Lower leg skin (tissue), 3 donors: ENCODE data around the gene RCOR1.

Experiments used
- POLR2A ChIP-seq, 2 donors: fragments of 450-650 bp; IDR thresholded peaks; one replicate each; pipeline ENCODE4 v1.6.1; 2016 to 2017; ENCODE audit warnings: antibody characterized with exemption in 2 of 2, mild to moderate bottlenecking in 1 of 2, moderate library complexity in 1 of 2
- TF ChIP-seq, protein P1 (sequence below), 3 donors: fragments of 450-650 bp; IDR thresholded peaks; one replicate each; pipeline ENCODE4 v1.5.1; 2016; ENCODE audit warnings: antibody characterized with exemption in 3 of 3, mild to moderate bottlenecking in 3 of 3, moderate library complexity in 2 of 3

DNA sequence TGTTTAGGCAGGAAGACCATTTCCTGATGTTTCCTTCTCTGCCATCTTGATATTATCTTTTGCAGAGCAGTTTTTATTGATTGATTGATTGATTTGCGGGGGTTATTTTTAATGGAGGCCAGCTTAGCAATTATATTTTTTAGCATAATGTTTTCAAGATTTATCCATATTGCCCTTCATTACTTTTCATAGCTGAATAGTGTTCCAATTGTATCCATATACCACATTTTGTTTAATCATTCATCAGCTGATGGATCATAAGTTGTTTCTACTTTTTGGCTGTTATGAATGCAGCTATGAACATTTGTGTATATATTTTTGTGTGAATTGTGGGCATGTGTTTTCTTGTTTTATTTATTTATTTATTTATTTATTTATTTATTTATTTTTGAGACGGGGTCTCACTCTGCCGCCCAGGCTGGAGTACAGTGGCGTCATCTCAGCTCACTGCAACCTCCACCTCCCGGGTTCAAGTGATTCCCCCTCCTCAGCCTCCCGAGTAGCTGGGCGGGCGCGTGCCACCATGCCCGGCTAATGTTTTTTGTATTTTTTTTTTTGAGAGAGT lies 20.9 kb upstream of the RCOR1 start:
- TF ChIP-seq, protein P1, sequence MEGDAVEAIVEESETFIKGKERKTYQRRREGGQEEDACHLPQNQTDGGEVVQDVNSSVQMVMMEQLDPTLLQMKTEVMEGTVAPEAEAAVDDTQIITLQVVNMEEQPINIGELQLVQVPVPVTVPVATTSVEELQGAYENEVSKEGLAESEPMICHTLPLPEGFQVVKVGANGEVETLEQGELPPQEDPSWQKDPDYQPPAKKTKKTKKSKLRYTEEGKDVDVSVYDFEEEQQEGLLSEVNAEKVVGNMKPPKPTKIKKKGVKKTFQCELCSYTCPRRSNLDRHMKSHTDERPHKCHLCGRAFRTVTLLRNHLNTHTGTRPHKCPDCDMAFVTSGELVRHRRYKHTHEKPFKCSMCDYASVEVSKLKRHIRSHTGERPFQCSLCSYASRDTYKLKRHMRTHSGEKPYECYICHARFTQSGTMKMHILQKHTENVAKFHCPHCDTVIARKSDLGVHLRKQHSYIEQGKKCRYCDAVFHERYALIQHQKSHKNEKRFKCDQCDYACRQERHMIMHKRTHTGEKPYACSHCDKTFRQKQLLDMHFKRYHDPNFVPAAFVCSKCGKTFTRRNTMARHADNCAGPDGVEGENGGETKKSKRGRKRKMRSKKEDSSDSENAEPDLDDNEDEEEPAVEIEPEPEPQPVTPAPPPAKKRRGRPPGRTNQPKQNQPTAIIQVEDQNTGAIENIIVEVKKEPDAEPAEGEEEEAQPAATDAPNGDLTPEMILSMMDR (IDR thresholded peaks at IDR 0.05): no peak
- TF ChIP-seq POLR2A (IDR thresholded peaks at IDR 0.05): no peak
